Middle frontal gyrus (tissue), 1 donor: ENCODE measurements around the gene HS3ST5.
"Not testable (repeated sequence)": the region's sequence is repeated elsewhere in the genome, so short reads cannot be mapped to it uniquely, and the experiment has no call there.

Experiments
- DNase-seq: peaks from one replicate; pipeline ENCODE4 v3.0.0-alpha.2; 2015; ENCODE audit warnings: low spot score; ENCODE audit errors: extremely low spot score

HS3ST5 gene

DNA sequence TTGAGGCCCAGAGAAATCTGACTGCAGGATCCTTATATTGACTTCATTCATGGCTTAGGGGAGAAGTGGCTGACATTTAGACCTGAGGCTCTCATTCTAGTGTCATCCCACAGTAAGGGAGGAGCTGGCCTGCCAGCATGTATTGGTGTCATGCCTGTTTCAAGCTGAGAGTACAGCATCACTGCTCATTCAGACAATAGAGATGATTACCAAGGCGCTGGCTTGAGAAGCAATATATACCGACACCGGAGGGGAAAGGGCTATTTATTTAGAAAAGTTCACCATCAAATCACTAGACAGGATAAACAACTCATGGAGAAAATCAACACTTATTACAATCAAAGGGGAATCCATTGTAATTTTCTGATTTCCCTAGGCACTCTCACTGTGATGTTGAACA, 287.5 kb downstream of the HS3ST5 start:
- DNase-seq, result no peak

DNA sequence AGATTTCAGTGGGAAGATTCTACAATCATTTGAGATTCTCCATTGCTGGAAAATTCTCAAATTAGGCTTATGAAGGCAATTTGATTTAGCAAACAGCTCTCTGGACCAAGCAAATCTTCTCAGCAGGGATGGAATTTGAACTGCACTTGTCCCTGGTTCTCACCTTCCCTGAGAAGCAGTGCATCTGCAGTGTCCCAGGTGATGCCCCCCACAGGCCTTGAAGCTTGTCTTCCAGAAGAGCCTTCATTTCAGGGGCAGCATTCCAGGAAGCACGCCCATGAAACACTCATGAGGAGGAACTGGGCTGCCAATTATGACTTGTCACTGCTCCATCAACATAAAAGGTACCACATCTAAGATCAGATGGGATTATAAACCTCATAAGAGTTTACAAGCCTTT, 289.0 kb downstream of the HS3ST5 start:
- DNase-seq, result no peak

DNA sequence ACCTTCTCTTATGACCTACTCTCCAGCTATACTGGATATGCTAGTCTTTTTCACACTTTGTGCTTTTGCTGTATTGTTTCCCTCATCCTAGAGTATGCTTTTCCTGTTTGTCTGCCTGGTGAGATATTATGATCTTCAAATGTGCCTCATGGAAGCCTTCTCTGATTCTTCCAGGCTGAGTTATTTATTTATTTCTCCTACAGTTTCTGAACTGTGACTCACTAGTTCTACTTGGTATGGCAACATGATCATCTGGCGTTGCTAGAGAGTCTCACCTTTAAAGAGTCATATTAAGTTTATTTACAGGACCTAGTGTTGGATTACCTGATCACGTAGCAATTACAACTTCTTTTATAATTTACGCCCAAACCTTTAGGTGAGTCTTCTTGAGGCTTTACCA, 290.7 kb downstream of the HS3ST5 start:
- no peak for DNase-seq

DNA sequence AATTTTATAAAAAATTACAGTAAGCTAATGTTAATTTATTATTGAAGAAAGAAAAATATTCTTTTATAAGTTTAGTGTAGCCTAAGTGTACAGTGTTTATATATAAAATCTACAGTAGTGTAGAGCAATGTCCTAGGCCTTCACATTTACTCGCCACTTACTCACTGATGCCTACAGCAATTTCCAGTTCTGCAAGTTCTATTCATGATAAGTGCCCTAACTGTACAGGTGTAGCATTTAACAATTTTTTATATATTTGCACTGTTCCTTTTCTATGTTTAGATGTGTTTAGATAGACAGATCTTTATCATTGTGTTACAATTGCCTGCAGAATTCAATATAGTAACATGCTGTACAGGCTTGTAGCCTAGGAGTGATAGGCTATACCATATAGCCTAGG, 291.8 kb downstream of the HS3ST5 start:
- no peak for DNase-seq

DNA sequence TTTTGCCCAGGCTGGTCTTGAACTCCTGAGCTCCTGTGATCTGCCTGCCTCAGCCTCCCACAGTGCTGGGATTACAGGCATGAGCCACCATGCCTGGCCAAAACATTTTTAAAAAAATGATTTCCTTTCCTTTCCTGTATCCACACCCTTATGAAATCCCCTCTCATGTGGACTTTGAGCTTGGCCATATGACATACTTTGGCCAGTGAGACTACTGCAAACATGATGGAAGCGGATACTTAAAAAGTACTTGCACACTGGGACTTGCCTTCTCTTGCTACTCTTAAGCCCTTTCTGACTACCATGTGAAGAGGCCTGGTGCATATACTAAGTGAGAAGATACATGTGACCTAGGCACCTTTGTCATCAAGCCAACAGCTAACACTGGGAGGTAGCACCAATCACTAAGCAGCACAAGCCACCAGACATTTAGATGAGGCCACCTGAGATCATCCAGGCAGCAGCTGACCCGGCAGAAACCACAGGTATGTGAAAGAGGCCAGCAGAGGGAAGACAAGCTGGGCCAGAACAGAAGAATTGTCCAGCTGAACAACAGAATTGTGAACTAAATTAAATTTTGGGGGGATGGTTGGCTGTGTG, 293.4 kb downstream of the HS3ST5 start:
- DNase-seq, result no peak

DNA sequence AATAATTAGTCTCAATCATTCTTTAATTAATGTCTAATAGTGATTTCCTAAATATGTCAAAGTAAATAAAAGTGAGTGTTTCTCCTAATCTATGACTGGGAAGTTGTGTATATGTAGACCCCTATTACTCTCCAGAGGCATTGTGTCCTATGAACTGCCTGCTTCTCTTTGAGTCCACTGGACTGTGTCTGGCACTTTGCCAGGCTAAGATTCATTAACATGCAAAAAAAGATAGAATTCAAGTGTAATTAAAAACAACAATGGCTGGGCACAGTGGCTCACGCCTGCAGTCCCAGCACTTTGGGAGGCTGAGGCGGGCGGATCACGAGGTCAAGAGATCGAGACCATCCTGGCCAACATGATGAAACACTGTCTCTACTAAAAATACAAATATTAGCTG, 298.3 kb downstream of the HS3ST5 start:
- not testable (repeated sequence) for DNase-seq

DNA sequence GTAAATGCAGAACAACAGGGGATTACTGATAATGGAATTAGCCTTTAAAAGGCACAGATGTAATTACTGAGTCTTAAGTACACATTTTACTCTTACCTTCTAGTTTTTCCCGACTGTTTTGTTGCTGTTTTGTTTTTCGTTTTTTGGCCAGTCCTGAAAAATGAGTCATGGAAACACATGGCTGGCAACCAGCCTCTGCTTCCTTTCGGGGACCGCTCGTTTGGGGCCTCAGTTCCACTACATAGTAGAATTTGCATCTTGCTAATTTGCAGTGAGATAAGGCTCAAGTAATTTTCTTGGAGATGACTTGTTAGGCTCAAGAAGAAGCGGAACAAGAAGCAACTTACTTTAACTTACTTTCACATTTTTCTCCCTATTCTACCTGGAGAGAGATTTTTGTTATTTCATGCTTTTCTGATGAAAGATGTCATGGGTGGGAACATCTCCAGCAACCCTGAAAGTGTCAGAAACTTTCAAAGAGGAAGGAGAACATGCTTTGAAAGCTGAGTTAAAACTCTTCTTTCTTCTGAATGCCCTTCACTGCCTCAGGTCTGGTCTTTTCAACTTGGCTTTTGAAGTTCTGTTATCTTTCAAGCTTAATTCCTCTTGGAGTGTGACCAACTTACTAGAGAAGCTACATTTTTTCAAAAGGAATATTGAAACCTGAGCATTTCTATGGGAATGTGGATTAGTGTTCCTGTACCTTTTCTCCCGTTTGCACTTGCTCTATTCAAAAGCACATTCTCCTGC, 300.4 kb downstream of the HS3ST5 start:
- no peak for DNase-seq

DNA sequence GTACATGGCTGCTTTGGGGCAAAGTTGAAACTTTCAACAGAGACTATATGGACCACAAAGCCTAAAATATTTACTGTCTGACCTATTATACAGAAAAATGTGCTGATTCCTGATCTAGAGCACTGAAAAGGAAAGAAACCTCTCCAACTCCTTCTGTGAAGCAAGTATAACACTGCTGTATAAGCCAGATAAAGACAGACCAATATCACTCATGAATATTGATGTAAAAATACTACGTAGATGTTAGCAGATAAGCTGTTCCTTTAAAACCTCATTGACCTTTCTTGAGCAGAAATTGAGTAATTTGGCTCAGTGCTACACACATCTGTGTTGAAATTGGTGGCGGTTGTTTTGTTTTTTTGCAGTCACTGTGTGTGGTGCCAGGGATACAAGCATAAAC, 302.0 kb downstream of the HS3ST5 start:
- DNase-seq, result no peak

DNA sequence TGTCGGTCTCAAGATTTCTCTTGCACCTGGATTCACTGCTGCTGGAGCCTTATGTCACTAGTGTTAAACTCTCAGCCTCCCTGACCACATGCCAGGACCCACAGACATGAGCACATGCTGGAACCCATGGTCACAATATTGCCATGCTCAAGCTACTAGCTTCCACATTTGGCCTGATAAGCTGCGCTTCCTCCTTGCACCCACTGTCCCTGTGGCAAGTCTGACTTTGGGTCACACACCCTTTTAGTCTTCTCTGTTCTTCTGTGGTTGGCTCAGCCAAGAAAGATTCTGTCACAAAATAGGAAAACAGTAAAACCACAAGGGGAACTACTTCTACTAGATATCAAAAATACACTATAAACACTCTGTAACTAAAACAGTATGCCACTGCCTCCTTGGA, 303.0 kb downstream of the HS3ST5 start:
- DNase-seq, result no peak

DNA sequence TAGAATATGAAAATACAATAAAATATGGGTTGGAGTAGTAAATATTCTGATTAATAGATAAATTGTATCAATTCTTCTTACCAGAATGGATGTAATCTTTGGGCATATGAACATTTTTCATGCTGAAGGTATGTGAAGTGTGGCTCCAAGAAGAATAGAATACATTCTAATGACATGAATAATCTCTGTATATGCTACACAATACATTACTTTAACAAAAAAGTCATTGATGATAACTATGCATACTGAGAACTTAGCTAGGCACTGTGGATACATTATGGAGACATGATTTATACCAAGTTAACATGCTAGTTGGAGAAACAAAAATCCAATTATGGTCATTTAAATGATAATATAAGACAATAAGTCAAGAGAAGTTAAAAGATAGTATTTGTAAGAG, 309.2 kb downstream of the HS3ST5 start:
- no peak for DNase-seq

DNA sequence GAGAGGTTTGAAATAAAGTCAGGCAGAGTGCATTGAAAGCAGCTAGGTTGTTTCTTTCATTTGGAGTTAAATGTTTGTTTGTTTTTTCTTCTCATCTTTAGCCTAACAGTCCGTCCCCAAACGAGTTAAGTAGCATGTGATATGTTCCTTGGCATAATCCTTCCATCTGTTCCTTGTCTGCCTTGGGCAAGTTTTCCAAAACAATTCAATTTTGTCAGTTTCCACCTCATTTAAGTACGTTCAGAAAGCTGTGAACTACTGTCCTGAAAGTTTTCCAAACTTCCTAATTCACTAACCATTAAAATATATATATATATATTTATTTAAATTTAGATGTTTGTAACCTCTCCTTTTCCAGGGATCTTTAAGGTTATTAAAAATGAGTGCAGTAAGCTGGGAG, 310.1 kb downstream of the HS3ST5 start:
- DNase-seq, result no peak

DNA sequence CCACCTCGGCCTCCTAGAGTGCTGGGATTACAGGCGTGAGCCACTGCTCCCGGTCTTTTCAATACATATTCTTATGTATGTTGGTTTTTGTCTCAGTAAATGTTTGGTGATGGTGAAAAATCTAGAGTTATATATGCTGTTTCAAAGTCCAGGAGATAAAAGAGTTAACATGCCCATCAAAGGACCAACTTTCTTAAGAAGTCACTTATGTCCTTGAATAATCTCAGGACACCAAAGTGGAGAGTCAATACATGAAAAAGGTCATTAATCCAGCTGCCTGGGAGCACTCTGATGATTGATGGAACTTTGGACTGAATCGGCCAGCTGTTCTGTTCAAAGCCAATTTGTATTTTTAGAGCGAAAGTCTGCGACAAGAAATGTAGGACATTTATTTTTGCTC, 312.1 kb downstream of the HS3ST5 start:
- no peak for DNase-seq

DNA sequence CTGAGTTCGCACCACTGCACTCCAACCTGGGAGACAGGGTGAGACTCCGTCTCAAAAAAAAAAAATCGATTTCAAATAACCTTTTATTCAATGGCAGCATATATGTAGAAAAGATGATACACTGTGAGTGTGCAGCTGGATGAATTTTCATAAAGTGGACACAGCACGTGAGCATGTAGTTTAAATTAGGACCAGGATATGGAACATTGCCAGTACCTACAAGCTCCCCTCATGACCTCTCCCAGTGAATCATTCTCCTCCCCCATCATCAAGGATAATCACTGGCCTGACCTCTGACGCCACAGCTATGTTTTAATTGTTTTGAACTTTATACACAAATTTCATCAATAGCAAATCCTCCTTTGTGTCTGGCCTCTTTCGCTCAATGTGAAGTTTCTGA, 318.1 kb downstream of the HS3ST5 start:
- DNase-seq, result no peak

DNA sequence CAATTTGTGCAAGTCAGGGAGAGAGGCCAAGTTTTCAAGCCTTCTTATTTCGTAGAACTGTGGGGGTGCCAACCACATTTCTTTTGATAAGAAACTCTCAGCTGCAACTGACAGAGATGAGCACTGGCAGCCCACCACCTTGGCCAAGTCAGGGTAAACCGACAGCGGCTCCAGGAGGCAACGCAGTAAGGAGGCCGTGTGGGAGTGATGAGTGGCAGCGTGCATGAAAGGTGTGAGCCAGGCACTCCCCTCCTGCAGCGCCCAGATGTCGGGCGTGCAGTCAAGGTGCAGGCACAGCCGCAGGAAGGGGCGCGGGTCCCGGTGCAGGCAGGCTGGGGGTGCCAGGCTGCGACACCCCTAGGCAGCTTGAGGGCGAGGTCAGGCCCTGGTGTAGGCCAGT, 322.6 kb downstream of the HS3ST5 start:
- DNase-seq, result no peak

DNA sequence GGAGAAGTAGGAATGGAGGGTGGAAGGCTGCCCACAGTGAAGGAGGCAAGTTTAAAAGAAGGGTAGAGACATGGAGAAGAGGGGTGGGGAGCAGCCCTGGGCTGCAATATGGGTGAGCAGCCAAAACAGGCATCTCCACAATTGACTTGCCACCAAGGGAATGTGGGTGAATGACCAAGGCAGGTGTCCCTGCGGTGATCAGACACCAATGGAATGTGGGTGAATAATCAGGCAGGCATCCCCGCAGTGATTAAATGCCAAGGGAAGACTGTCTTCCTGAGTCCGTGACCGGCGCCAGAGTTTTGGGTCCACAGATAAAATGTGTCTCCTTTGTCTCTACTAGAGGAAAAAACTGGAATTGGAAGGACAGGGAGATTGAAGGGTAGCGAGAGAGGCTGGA, 325.7 kb downstream of the HS3ST5 start:
- not testable (repeated sequence) for DNase-seq

DNA sequence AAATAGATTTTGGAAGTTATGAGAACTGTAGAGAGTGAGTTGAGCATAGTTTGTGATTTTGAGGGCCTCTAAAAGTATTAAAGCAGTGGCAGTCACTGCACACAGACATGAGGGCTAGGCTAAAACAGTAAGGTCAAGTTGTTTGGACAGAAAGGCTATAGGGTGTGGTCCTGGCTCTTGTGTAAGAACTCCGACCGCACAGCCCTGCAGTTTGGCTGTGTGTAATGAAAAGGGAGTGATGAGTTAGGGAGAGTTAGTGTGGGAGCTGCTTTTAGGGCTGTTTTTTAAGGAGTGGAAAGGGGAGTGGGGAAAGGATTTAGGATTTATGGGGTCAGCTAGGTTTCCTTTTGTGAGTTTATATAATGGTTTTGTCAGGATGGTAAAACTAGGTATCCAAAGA, 328.7 kb downstream of the HS3ST5 start:
- not testable (repeated sequence) for DNase-seq

DNA sequence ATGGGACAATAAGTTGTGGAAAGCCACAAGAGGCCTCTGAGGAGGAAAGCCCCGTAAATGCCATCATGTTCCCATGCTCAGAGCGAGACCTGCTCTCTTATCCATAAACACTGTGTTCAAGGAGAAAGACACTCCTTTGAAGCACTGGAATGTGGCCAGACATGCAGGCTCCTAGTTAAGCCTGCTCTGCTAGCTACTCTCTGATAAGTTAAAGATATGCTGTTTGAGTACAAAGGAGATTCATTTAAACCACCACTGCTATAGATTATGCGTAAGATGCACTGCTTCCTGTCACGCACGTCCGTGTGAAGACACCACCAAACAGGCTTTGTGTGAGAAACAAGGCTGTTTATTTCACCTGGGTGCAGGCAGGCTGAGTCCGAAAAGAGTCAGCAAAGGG, 331.3 kb downstream of the HS3ST5 start:
- DNase-seq, result not testable (repeated sequence)

DNA sequence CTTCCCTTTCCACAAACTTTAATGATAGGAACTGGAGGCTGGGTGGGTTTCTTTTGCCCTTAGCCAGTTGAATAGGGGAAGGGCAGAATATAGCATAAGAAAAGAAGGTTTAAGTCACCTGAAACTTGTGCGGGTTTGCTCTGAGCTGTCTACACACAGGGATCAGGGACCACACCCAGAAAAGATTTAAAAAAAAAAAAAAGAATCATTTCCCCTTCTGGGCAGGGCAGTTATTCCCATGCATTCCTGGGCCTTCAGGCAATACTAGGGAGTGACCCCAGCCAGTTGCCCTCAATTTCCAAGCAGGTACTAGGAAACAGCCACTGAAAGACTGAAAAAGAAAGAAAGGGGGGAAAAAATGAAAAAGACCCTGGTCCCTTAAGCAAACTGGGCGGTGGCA, 332.3 kb downstream of the HS3ST5 start:
- DNase-seq, result no peak

DNA sequence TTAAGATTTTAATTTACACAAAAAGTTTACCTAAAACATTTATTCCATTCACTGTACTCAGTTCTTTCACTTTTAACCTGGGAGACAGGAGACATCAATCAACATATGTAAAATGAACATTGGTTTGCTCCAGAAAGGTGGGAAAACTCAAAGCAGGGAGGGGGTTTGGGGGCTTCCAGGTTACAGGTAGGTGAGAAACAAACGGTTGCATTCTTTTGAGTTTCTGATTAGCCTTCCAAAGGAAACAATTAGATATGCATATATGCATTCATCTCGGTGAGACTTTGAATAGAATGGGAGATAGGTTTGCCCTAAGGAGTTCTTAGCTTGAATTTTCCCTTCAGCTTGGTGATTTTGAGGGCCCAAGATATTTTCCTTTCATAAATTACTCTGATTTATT, 333.6 kb downstream of the HS3ST5 start:
- DNase-seq, result no peak

DNA sequence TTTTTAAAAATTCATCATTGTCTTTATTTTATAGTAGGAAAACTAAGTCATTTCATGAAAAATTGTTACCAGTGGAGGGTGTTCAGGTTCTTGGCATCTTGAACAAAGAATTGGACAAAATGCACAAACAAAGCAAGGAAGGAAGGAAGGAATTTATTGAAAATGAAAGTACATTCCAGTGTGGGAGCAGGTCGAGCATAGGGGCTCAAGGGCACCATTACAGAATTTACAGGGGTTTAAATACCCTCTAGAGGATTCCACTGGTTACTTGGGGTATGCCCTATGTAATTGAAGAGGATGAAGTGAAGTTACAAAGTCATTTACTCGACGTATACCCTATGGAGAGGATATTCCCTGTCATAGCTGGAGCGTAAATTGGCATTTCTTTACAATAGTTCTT, 334.5 kb downstream of the HS3ST5 start:
- no peak for DNase-seq

DNA sequence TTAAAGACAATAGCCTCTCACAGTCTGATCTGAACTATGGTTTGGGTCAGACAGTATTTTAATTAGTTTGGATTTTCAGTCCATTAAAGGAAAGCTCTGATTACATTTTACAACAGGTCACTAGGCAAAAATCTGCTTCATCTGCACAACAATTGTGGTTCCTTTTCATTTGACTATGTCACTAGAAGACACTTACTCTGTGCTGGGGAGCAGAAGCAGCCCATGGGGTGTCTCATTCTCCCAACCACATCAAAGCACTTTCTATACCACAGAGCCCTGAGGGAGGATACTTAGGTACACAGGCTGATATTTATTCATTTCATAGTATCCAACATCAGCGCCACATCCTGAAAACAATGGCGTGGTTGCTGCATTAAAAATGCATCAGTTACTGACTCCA, 335.3 kb downstream of the HS3ST5 start:
- no peak for DNase-seq
